ENCODE results near the gene ZNF235.
"Not testable (repeated sequence)": the region's sequence is repeated elsewhere in the genome, so short reads cannot be mapped to it uniquely, and the experiment has no call there.

Gene ZNF235

DNA sequence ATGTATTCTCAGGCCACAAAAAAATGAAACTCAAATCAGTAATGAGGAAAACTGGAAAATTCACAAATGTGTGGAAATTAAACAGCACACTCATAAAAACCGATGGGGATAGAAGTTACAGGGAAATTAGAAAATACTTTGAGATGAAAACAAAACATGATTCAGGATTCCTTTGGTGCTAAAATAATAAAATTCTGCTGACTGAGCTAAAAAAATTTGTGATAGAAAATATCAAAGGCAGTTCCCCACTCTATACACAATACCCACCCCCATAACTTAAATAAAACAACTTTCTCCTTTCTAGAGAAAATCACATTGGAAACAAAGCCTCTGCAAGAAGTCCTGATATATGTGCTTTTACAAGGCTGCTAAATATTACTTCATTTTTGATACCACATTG is 46.7 kb downstream of the ZNF235 start:
- no peak for DNase-seq (ENCODE audit: extremely low read depth in 1 of 2, low read depth in 1 of 2)

DNA sequence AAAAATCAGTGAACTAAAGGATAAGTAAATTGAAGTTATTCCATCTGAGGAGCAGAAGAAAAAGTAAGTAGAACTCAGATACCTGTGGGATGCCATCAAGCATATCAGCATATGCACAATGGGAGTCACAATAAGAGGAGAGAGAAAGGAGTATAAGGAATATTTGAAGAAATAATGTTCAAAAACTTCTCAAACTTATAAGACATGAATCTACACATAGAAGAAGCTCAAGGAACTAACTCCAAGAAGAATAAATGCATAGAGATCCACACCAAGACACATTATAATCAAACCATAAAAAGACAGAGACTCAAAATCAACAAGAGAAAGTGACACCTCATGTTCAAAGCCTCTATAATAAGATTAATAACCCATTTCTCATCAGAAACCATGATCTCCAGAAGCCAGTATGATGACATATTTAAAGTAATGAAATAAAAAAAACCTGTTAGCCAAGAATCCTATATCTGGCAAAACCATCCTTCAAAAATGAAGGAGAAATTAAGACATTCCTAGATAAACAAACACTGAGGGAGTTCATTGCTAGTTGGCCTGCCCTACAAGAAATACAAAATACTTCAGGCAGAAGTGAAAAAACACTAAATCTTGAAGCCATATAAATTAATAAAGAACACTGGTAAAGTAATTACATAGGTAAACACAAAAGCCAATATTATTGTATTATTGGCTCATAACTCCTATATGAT is 49.0 kb downstream of the ZNF235 start:
- no peak for DNase-seq (ENCODE audit: extremely low read depth in 1 of 2, low read depth in 1 of 2)

DNA sequence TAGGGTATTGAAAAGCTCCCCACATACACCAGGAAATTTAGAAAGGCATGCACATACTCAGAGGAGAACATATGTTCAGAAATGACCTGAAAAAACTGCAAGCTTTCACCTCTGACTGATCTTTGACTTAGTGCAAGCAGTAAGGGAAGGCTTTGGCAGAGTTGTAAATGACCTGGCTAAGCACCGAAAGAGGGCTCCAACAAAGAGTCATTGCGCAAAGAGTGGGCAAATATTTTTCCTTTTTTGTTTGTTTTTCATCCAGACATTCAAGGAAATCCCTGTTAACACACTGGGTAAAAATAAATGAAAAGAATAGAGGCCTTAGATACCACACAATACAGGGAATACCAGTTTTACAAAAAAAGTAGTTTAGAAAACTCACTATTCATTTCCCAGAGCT is 50.3 kb downstream of the ZNF235 start:
- no peak for DNase-seq (ENCODE audit: extremely low read depth in 1 of 2, low read depth in 1 of 2)

DNA sequence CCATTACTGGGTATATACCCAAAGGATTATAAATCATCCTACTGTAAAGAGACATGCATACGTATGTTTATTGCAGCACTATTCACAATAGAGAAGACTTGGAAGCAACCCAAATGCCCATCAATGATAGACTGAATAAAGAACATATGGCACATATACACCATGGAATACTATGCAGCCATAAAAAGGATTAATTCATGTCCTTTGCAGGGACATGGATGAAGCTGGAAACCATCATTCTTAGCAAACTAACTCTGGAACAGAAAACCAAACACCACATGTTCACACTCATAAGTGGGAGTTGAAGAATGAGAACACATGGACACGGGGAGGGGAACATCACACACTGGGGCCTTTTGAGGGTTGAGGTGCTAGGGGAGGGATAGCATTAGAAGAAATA is 51.4 kb downstream of the ZNF235 start:
- DNase-seq (ENCODE audit: extremely low read depth in 1 of 2, low read depth in 1 of 2): not testable (repeated sequence)

DNA sequence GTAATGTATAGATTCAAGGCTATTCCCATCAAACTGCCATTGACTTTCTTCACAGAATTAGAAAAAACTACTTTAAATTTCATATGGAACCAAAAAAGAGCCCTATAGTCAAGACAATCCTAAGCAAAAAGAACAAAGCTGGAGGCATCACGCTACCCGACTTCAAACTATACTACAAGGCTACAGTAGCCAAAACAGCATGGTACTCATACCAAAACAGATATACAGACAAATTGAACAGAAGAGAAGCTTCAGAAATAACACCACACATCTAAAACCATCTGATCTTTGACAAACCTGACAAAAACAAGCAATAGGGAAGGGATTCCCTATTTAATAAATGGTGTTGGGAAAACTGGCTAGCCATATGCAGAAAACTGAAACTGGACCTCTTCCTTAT is 52.5 kb downstream of the ZNF235 start:
- not testable (repeated sequence) for DNase-seq (ENCODE audit: extremely low read depth in 1 of 2, low read depth in 1 of 2)

DNA sequence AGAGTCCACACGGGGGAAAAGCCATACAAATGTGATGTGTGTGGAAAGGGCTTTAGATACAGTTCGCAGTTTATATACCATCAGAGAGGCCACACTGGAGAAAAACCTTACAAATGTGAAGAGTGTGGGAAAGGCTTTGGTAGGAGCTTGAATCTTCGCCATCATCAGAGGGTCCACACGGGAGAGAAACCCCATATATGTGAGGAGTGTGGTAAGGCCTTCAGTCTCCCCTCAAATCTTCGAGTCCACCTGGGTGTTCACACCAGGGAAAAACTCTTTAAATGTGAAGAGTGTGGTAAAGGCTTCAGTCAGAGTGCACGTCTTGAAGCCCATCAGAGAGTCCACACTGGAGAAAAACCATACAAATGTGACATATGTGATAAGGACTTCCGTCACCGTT is 68.4 kb downstream of the ZNF235 start:
- DNase-seq (ENCODE audit: extremely low read depth in 1 of 2, low read depth in 1 of 2): no peak

All from activated CD8-positive, alpha-beta memory T cell treated with anti-CD3 and anti-CD28 coated beads for 1 hour (primary cell).